Lower lobe of right lung (tissue), 2 donors: ENCODE results near the gene PC. TPM values are rescaled to one million over a fixed set of nuclear protein-coding genes. Genes with fewer than 3 reads are reported as not detected.

Source experiments
- ATAC-seq, 2 donors: fragments of 200-7000 bp; cut with Tn5 transposase; one replicate each; pipeline ENCODE4 v1.9.1; 2020 to 2022; ENCODE audit warnings: mild to moderate bottlenecking in 2 of 2, moderate library complexity in 2 of 2
- DNase-seq: peaks from one replicate; pipeline ENCODE4 v3.0.0-alpha.2; 2020
- H3K27ac ChIP-seq: fragments of 200-600 bp; one replicate; pipeline ENCODE4 v1.8.0; 2022
- H3K27me3 ChIP-seq: fragments of 200-600 bp; one replicate; pipeline ENCODE4 v1.8.0; 2022; ENCODE audit warnings: low read depth
- H3K36me3 ChIP-seq: fragments of 200-600 bp; one replicate; pipeline ENCODE4 v1.8.0; 2022; ENCODE audit warnings: mild to moderate bottlenecking
- H3K4me1 ChIP-seq: fragments of 200-600 bp; one replicate; pipeline ENCODE4 v1.8.0; 2022
- H3K4me3 ChIP-seq: fragments of 200-600 bp; one replicate; pipeline ENCODE4 v1.8.0; 2022; ENCODE audit warnings: mild to moderate bottlenecking
- H3K9me3 ChIP-seq: fragments of 200-600 bp; one replicate; pipeline ENCODE4 v1.8.0; 2022
- intact Hi-C: fragments of 100-400 bp; cut with DNase I; formaldehyde crosslinking; loops from one replicate; pipeline ENCODE4 v1.11.0; 2022
- total RNA-seq: library from RNA; stranded (reverse); fragmentation: NEBNext Ultra II Directional; extraction: Animal tissue kit (Norgen Biotek cat#: 25700); gene quantifications from one replicate; pipeline ENCODE4 v1.2.1, GENCODE V29; 2021
- TF ChIP-seq, protein P1 (sequence below): fragments of 200-600 bp; IDR thresholded peaks from one replicate; pipeline ENCODE4 v1.8.0; 2022; ENCODE audit warnings: antibody characterized with exemption, mild to moderate bottlenecking
- donor health status: DM: no; HTN: yes; CAD: no; lungs with severe emphysema.

PC gene
- total RNA-seq, 1 donor from 2014 or later: 14.7 TPM

DNA sequence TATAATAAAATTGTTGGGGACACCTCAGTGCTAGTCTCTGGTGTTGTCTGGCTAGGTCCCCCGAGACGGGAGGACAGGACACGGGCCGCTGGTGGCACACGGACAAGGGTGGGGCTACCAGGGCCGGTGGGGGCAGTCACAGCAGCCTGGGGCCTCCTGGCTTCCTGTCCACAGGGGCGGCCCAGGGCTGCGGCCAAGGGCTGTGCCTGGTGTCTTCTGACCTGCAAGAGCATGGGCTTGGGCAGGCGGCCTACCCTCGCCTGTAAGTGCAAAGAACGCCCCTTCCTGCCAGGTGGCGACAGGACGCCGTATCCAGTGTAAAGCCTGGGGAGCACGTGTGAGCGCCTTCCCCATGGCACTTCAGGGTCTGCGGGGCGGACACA lies 97.7 kb downstream of the PC start:
- no peak overlapping the region for H3K27ac ChIP-seq
- no peaks in the 10 kb centered on the region for H3K27me3 ChIP-seq
- H3K36me3 ChIP-seq: no peaks in the 10 kb centered on the region
- intact Hi-C loops: no loop called here
- no peak overlapping the region for H3K4me3 ChIP-seq
- no peak for ATAC-seq
- peaks cover 3% of the 10 kb centered on the region for H3K4me1 ChIP-seq
- TF ChIP-seq, protein P1, sequence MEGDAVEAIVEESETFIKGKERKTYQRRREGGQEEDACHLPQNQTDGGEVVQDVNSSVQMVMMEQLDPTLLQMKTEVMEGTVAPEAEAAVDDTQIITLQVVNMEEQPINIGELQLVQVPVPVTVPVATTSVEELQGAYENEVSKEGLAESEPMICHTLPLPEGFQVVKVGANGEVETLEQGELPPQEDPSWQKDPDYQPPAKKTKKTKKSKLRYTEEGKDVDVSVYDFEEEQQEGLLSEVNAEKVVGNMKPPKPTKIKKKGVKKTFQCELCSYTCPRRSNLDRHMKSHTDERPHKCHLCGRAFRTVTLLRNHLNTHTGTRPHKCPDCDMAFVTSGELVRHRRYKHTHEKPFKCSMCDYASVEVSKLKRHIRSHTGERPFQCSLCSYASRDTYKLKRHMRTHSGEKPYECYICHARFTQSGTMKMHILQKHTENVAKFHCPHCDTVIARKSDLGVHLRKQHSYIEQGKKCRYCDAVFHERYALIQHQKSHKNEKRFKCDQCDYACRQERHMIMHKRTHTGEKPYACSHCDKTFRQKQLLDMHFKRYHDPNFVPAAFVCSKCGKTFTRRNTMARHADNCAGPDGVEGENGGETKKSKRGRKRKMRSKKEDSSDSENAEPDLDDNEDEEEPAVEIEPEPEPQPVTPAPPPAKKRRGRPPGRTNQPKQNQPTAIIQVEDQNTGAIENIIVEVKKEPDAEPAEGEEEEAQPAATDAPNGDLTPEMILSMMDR: no peak
- no peaks in the 10 kb centered on the region for H3K9me3 ChIP-seq
- DNase-seq: no peak

- Histone ChIP-seq H3K9me3 (no peaks in the 10 kb centered on the region), H3K4me1 (peaks cover 9% of the 10 kb centered on the region), H3K4me3 (no peak overlapping the region), H3K36me3 (no peaks in the 10 kb centered on the region), H3K27ac (no peak overlapping the region), H3K27me3 (no peaks in the 10 kb centered on the region)
- intact Hi-C loops: no loop called here
- ATAC-seq (no peak), DNase-seq (no peak)
- TF ChIP-seq, protein P1: no peak
Measured at GRCh38 chr11:66859686-66860448, 98.3 kb downstream of the PC start.

DNA sequence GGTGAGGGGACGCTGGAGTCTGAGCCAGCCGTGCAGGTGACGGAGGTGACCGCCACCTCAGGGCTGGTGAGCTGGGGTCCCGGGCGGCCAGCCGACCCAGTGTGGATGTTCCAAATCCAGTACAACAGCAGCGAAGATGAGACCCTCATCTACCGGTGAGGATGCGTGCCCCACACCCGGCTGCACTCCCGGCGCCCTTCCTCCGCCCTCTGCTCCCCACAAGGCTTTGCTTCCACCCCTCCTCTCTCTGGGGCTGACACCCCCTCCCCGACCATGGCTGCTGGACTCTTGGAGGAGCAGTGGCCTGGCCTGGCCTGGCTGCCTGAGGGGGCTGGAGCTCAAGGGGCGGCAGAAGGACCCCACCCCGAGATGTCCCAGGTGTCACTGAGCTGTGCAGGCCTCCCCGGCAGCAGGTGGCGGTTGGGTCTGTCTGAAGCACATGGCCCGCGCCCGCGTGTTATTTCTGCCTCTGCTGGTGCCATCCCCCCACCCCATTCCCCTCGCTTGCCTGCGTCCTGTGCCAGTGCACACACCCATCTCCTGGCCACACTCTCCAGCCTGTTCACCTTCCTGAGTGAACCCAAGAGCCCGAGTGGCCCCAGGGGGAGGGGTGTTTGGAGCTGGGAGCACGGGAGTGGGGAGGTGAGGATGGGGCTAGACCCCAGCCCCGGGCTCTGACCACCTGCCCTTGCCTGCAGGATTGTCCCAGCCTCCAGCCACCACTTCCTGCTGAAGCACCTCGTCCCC lies 99.1 kb downstream of the PC start:
- ATAC-seq (no peak), DNase-seq (no peak)
- intact Hi-C loops: no loop called here
- no peaks in the 10 kb centered on the region for H3K36me3 ChIP-seq
- H3K4me3 ChIP-seq: no peak overlapping the region
- peaks cover 9% of the 10 kb centered on the region for H3K4me1 ChIP-seq
- TF ChIP-seq, protein P1: no peak
- H3K27ac ChIP-seq: no peak overlapping the region
- no peaks in the 10 kb centered on the region for H3K9me3 ChIP-seq
- no peaks in the 10 kb centered on the region for H3K27me3 ChIP-seq

DNA sequence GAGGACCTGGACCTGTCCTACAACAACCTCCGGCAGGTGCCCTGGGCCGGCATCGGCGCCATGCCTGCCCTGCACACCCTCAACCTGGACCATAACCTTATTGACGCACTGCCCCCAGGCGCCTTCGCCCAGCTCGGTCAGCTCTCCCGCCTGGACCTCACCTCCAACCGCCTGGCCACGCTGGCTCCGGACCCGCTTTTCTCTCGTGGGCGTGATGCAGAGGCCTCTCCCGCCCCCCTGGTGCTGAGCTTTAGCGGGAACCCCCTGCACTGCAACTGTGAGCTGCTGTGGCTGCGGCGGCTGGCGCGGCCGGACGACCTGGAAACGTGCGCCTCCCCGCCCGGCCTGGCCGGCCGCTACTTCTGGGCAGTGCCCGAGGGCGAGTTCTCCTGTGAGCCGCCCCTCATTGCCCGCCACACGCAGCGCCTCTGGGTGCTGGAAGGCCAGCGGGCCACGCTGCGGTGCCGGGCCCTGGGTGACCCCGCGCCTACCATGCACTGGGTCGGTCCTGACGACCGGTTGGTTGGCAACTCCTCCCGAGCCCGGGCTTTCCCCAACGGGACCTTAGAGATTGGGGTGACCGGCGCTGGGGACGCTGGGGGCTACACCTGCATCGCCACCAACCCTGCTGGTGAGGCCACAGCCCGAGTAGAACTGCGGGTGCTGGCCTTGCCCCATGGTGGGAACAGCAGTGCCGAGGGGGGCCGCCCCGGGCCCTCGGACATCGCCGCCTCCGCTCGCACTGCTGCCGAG lies 99.8 kb downstream of the PC start:
- H3K9me3 ChIP-seq: no peaks in the 10 kb centered on the region
- H3K27me3 ChIP-seq: no peaks in the 10 kb centered on the region
- H3K4me1 ChIP-seq: peaks cover 9% of the 10 kb centered on the region
- TF ChIP-seq, protein P1: no peak
- intact Hi-C loops: no loop called here
- H3K27ac ChIP-seq: no peak overlapping the region
- no peaks in the 10 kb centered on the region for H3K36me3 ChIP-seq
- H3K4me3 ChIP-seq: no peak overlapping the region
- ATAC-seq (no peak), DNase-seq (no peak)

- peaks cover 9% of the 10 kb centered on the region for H3K4me1 ChIP-seq
- H3K36me3 ChIP-seq: no peaks in the 10 kb centered on the region
- intact Hi-C loops: no loop called here
- DNase-seq: no peak
- H3K27ac ChIP-seq: no peak overlapping the region
- ATAC-seq: no peak
- no peaks in the 10 kb centered on the region for H3K9me3 ChIP-seq
- H3K27me3 ChIP-seq: no peaks in the 10 kb centered on the region
- no peak overlapping the region for H3K4me3 ChIP-seq
- TF ChIP-seq, protein P1: no peak
Measured at GRCh38 chr11:66857927-66858185, 100.3 kb downstream of the PC start.
